GM10847 (cell line): ENCODE measurements around the gene SESN3.
A peak's percentile ranks its signal among the peaks of the same experiment; 100 is the strongest.

Experiments
- POLR2A ChIP-seq: IDR thresholded peaks from 2 replicates; pipeline ENCODE4 v1.6.1; 2011; ENCODE audit not compliant: insufficient read length; ENCODE audit errors: extremely low read depth

SESN3 gene

DNA sequence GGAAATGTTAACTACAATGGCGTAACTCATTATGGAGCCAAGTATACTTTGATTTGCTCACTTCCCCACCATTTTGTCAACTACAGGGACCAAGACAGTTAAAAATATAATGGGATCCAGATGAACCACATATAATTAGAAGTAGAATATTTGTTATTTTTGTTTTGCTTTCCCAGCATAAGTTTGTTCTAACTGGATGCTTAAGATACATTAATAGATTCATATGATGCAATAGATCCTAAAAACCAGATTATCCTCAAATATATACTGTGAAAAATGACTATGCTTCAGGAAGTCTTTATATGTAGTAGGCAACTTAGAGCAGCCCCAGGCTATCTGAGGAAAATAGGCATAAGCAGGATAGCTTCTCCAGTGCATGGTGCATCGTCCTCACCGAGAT, 38.3 kb downstream of the SESN3 start:
- no peak for TF ChIP-seq POLR2A

DNA sequence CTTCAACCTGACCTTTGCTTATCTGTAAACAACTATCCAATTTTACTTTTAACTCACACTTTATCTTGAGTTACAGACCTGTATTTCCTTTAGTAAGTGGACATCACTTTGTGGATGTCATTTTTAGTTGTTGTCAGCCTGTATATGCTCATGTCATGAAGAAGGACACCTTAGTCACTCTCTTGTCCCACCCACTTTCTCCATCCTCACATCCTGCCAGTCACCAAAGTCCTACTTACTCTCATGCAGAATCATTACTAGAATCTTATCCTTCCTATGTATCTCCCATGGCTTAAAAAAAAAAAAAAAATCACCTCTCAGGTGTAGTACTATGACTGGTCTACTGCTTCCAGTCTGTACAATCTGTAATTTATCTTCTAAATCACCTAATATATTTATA, 43.3 kb downstream of the SESN3 start:
- TF ChIP-seq POLR2A: no peak

DNA sequence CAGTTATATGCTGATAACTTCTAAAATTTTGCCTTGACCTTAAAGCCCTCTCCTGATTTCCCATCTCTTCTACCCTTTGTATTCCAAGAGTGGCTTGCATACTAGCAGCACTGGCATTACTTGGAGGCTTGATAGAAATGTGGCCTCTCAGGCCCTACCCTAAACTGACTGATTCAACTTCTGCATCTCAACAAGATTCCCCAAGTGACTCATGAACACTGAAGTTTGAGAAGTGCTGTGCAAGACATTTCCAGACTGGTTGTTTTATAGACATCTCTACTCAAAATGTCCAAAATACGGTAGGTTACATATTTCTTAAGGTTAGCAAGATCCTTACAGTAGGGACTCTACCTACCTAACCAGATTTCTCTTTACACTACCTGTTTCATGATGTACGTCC, 48.6 kb downstream of the SESN3 start:
- no peak for TF ChIP-seq POLR2A

DNA sequence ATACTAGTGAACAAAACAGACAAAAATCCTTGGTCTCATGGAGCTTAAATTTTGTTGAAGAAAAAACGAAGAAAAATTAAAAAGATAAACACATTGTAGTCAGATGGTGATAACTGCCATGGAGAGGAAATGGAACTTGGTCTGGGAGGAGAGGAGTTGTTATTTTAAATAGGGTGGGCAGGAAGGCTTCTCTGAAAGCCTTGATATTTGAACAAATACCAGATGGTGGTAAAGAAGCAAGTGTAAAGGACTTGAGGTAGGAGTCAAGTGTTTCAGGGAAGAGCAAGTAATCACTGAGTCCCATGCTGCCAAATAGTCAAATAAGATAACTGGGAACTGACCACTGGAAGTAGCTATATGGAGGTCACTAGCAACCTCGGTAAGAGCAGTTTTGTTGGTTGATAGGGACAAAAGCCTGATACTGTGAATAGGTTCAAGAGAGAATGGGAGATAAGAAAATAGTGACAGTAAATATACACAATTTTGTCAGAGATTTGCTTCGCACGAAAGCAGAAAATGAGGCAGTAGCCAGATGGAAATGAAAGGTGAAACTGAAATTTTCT, 55.1 kb downstream of the SESN3 start:
- TF ChIP-seq POLR2A: no peak

DNA sequence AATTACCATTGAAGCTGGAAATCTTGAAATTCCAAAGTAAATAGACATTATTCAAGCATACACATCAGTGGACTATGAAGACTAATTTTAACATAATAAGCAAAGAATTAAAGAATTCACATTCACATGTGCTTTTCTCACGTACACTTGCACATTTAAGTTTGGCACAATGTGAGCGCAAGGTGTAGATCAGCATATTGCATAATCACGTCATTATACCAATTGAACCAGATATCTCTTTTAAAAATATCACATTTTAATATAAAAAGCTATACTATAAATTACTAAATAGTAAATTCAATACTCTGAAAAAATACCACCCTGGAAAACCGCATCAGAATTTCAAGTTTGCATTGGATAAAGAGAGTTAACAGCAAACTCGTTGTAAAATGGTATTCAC, 60.7 kb downstream of the SESN3 start:
- no peak for TF ChIP-seq POLR2A

DNA sequence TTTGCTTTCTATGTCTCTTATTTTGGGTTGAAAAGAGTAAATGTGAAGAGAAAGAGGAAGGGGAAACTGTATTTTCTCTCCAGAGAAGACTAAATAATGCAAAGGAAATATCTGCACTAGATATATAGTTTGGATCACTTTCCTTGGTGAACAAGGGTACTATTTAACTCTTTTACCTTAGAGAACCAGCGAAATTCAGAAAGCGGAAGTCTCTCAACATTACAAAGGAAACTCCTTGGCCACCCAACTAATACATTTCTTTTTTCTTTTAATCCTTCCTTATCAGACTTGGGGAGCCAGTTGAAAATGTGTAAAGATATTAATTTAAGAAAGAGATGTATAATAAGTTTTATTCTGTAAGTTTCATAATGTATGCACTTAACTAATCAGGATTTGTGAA, 64.2 kb downstream of the SESN3 start:
- no peak for TF ChIP-seq POLR2A

DNA sequence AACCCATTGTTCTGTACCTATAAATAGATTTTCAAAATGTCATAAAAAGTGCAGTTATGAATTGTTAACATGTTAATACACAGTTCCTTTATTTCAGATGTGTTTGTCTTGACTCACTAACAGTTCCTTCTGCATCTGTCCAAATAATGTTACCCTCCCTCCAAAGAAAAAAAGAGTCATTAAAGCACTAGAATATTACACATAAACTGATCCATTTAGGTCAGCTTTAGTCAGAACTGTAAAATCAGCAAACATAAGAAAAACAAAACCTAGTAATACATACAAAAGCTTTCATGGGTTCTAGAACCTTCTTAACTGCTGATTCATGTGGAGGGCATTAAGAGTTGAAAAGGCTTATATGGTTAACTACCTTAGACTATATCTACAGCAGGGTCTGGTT, 65.4 kb downstream of the SESN3 start:
- no peak for TF ChIP-seq POLR2A

DNA sequence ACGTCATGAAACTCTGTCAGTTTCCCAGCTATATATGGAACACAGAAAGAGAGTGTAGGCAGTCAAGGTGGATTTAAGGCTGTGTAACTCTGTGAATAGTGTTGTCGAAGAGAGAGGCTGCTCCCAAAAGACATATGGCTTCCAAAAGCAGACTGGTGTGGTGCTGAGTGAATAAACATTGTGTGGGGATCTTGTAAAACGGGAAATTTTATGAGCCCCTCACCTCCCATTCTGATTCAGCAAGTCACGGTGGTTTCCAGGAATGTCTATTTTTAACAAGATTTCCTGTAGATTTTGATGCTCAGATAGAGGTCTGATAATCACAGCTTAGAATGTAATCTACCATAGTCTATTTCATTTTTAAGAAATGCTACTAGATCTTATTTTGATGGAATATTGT, 67.9 kb downstream of the SESN3 start:
- TF ChIP-seq POLR2A: no peak

DNA sequence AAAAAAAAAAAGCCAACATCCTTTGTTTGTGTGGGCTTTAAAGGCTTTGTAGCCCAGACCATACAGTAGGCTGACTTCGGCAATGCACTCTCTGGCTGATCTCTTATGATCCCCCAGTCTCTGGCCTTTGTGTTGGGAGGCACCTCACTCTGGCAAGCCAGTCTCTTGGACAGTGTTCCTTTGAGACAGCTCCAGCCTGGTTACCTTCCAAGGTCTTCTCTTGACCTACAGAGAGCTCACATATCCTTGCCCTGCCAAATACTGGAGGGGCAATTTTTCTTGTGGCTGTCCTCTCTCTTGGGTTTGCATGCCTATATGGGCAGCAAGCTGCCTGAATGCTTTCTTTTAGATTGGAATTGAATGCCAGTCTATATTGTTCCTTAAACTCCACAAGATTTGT, 69.8 kb downstream of the SESN3 start:
- TF ChIP-seq POLR2A: no peak

DNA sequence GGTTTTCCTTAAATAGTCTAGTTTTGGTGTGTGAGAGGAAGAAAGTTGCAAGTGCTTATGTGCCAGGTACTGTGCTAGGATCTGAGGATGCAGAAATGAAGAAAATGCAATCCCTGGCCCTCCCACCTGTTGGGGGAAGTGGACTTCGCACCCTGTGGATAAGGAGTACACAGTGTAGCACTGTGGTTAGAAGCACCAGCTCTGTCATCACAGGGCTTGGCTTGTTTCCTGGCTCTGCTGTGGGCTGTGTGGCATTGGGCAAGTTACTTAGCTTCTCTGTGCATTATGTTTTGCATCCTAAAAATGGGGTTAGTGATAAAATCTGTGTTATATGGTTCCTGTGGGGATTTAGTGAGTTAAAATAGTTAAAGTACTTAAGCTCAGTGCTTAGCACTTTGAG, 73.2 kb downstream of the SESN3 start:
- TF ChIP-seq POLR2A: no peak

DNA sequence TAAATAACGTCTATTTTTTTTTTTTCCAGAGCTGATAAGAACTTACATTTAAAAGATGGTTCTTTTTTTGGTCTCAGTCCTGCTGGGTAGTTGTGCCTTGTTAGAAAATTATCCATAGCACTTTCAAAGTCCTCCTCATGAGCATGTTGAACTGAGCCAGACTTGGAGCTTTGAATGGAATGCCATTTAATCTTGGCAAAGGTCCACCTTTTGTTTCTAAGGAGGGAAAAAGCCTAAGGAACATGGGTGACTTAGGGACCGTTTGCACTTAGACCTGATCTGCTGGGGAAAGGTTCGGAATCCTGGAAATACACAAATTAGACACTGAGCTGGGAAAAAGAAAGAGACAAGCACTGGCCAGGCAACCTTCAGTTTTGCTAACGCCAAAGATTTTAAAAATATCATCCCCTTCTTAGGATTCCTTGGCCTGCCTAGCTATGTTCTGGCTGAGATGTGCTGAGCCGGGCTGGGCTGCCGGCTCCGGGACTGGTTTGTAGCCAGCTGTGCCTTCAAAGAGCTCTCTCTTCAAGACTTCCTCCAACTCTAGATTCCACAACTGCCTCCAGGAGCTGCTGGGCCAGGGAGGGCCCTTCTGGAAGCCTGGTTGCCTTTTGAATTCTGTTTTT, 74.0 kb downstream of the SESN3 start:
- TF ChIP-seq POLR2A: no peak

DNA sequence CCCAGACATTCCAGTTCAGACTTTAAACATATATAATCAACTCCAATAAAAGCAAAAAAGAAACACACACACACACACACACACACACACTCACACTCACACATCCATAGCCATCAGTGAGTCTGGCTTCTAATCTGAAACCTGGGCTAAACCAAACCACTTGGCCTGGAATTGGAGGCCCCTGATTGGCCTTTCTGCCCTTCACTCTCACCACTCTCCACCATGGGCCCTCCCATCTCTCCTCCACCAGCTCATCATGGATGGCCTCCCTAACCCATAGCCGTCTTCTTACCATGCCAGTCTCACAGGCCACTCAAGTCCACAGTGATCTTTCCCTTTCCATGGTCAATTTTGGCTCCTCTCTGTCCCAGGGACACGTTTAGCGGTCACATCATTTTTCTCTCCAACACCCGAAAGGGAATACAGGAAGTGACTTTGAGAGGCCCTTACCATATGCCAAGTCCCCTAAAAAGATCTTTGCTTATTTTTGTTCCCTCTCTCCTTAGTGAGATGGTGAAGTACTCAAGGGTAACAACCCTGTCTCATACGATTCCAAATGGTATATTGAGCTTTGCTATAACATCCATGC, 74.8 kb downstream of the SESN3 start:
- no peak for TF ChIP-seq POLR2A

DNA sequence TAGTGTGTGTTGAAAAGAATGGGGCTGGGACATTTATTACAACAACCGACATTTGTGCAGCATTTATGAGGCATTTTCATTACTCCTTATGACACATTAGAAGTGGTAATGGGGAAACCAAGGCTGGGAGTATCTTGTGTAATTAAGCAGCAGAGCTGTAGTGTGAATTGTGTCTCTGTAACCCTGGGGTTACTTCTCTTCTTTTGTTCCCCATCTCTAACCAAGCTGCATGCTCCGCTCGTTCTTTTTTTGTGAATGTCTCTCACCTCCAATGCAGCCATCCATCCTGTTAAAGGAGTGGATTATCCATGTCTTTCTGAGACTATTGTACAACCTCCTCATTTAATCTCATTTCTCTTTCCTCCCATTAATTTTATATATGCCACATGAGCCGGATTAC, 75.6 kb downstream of the SESN3 start:
- no peak for TF ChIP-seq POLR2A

DNA sequence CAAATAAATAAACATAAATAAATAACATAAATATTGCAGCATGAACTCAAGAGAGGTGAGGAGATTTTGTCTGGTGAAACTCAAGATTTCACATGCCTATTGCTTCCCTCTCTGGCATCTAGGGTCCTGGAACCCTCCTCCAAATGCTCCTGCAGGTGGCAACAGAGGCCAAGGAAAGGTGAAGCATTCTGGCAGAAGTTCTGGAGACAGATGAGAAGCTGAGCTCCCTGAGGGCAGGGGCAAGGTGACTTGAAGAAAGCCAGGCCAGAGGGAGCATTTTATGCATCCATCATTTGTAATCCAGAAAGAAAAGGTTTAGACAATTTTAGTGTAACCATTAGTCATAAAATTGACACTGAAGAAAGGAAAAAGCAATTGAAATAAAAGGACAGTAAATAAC, 76.5 kb downstream of the SESN3 start:
- TF ChIP-seq POLR2A: no peak

DNA sequence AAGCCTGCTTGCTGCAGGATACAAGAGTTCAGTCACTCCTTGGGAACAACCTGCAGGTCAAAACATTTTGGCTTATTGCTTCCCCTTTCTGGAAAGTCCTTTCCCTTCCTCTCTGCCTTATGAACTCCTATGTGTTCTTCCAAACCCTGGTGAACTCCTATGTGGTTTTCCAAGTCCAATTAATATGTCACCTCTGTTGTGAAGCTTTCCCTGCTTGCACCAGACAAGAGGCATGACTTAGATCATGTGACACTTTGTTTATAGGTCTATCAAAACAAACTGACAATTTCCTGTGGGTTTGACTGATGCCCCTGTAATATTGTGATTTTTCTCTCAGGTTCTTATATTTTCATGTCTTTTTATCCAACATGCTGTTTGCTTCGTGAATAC, 77.2 kb downstream of the SESN3 start:
- no peak for TF ChIP-seq POLR2A

DNA sequence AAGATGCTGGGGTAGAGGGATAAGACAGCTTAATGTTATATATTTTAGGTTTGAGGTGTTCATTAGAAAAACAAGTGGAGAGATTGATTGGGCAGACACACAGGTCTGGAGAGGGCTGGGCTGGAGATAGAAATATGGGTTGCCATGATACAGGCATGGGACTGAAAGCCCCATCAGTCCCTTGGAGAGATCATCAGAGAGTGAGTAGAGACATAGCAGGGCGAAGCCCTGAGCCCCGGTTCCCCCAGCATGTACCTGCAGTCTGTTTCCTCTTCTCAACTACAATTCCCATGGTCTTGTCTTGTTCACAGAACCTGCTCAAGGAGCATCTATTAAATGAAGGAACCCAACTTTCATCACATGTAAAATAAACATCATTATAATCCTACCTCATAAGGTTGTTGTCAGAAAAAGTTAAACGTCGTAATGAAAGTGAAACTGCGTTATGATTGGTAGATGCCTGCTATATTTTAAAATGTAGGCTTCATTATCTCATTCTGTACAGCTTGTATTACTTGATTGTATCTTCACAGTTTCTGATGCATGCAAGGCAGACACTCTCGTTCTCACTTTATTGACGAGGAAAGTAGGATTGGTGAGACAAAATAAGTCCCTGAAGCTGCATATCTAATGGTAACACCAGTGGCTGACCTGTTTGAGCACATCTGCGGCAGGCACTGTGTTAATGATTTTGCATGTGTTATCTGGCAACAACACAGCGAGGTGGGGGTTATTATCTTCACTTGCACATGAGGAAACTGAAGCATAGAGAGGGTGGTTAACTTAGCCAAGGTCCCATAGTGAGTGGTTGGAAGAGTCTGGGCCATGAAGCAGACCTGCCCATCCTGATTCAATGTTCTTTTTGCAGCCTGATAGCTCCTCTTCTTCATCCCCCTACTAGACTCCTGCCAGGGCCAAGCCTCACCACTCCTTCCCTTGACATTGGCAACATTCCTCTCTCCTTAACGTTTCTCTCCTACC, 77.8 kb downstream of the SESN3 start:
- no peak for TF ChIP-seq POLR2A

DNA sequence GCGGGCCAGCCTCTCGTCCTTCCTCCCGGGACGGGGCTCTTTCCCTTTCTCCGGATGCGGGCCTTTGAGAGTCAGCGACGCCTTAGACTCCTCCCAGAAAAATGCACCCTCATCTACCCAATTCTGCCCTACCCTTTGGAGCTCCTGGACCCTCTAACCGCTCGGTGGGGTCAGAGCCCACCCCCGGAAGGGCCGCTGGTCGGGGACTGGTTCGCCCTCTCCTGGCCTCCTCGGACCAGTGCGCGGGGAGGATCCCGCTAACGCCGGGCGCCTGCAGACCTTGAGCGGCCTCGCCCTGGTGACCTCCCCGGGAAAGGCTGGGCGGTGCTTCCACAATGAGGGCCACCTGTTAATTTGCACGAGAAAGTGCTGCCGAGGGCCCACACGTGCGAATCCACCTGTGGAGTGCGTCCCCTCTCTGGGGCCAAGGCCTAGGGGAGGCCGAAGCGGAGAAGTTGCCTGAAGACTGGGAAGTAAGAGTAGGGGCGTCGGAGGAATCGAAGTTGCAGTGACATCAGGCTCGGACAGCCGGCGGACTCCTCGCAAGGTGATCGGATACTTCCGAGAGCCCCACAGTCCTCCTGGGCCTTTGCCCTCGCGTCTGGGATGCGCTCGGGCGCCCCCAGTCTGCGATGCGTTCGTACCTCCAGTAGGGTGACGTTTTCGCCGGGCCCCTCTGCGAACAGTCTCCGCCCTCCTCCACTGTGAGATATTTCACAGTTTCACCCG, 79.9 kb downstream of the SESN3 start:
- peak; percentile 16 for TF ChIP-seq POLR2A
